ENCODE results near the gene TXK.

The TXK gene

GRCh38 chr4:48133669-48134068 is 381 bp downstream of the TXK start:
- no peak for DNase-seq

GRCh38 chr4:48131736-48132135 is 2.3 kb downstream of the TXK start:
- no peak for DNase-seq

- no peak for DNase-seq
These were observed 4.0 kb downstream of the TXK start for GRCh38 chr4:48130100-48130499.

- no peak for DNase-seq
These were observed 4.6 kb downstream of the TXK start for GRCh38 chr4:48129307-48130014.

- DNase-seq: no peak
These were observed 6.2 kb downstream of the TXK start for GRCh38 chr4:48127682-48128404.

GRCh38 chr4:48127231-48127630 is 6.8 kb downstream of the TXK start:
- no peak for DNase-seq

GRCh38 chr4:48126621-48127020 is 7.4 kb downstream of the TXK start:
- DNase-seq: no peak

GRCh38 chr4:48124870-48125269 is 9.2 kb downstream of the TXK start:
- DNase-seq: no peak

GRCh38 chr4:48122756-48123155 is 11.3 kb downstream of the TXK start:
- no peak for DNase-seq

GRCh38 chr4:48121180-48121579 is 12.9 kb downstream of the TXK start:
- DNase-seq: no peak

GRCh38 chr4:48120132-48120531 is 13.9 kb downstream of the TXK start:
- DNase-seq: no peak

GRCh38 chr4:48119646-48120045 is 14.4 kb downstream of the TXK start:
- no peak for DNase-seq

- no peak for DNase-seq
These were observed 16.0 kb downstream of the TXK start for GRCh38 chr4:48118081-48118480.

GRCh38 chr4:48116582-48116981 is 17.5 kb downstream of the TXK start:
- no peak for DNase-seq

- no peak for DNase-seq
These were observed 19.6 kb downstream of the TXK start for GRCh38 chr4:48114412-48114811.

- no peak for DNase-seq
These were observed 21.9 kb downstream of the TXK start for GRCh38 chr4:48112017-48112667.

GRCh38 chr4:48110452-48110978 is 23.5 kb downstream of the TXK start:
- no peak for DNase-seq

- DNase-seq: no peak
These were observed 24.4 kb downstream of the TXK start for GRCh38 chr4:48109413-48110263.

- DNase-seq: no peak
These were observed 25.6 kb downstream of the TXK start for GRCh38 chr4:48108309-48109073.

GRCh38 chr4:48105230-48105629 is 28.8 kb downstream of the TXK start:
- no peak for DNase-seq

GRCh38 chr4:48103483-48104139 is 30.4 kb downstream of the TXK start:
- DNase-seq: no peak

GRCh38 chr4:48102303-48102702 is 31.7 kb downstream of the TXK start:
- no peak for DNase-seq
